ENCODE measurements around the gene LTBP1. TPM values are rescaled to one million over a fixed set of nuclear protein-coding genes. Genes with fewer than 3 reads are reported as not detected.

Gene LTBP1
- total RNA-seq, 6 experiments from 2014 or later = 260 to 409 (median 335) TPM

DNA sequence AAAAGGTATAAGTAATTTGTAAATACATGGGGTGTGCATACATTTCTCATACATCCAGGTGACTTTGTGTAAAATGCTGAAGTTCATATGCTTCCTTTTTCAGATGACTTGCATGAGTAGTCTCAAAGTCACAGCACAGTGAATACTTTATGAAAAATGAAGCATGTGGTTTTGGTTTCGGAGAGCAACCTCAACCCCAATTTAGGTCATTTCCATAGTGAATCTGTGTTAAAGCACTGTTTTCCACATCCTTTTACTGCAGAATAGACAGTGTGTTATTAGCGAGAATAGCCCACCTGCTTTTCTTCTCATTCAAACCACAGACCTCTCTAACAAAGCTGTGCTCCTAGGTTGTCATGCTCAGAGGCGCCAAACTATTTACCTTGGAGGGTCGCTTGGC, 325.2 kb downstream of the LTBP1 start:
- TF ChIP-seq, protein P1, sequence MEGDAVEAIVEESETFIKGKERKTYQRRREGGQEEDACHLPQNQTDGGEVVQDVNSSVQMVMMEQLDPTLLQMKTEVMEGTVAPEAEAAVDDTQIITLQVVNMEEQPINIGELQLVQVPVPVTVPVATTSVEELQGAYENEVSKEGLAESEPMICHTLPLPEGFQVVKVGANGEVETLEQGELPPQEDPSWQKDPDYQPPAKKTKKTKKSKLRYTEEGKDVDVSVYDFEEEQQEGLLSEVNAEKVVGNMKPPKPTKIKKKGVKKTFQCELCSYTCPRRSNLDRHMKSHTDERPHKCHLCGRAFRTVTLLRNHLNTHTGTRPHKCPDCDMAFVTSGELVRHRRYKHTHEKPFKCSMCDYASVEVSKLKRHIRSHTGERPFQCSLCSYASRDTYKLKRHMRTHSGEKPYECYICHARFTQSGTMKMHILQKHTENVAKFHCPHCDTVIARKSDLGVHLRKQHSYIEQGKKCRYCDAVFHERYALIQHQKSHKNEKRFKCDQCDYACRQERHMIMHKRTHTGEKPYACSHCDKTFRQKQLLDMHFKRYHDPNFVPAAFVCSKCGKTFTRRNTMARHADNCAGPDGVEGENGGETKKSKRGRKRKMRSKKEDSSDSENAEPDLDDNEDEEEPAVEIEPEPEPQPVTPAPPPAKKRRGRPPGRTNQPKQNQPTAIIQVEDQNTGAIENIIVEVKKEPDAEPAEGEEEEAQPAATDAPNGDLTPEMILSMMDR (IDR thresholded peaks at IDR 0.05) = no peak
- Mint-ChIP-seq H3K9me3 (no peaks in the 10 kb centered on the region), H3K4me1 (ENCODE audit: low read depth) (peaks cover 84% of the 10 kb centered on the region), H3K27ac (peak overlapping the region; percentile 54), H3K4me3 (no peak overlapping the region), H3K27me3 (ENCODE audit: insufficient read depth) (peaks cover 2% of the 10 kb centered on the region), H3K36me3 (ENCODE audit: low read depth) (peaks cover 62% of the 10 kb centered on the region)
- no peak for DNase-seq

DNA sequence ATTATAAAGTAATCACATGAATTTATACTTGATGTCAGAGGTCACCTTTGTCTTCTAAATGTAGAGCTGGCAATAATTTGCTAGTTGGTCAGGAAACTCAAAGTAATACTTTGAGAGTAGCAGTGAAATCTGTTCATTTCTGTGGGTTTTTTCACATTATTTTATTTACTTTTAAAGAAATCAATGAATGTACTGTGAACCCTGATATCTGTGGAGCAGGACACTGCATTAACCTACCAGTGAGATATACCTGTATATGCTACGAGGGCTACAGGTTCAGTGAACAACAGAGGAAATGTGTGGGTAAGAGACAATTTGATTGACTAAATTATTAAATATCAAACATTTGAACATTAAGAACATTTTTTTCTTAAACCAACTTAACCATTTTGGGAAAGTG, 326.7 kb downstream of the LTBP1 start:
- Mint-ChIP-seq H3K27me3 (ENCODE audit: insufficient read depth) (peaks cover 2% of the 10 kb centered on the region), H3K36me3 (ENCODE audit: low read depth) (peaks cover 61% of the 10 kb centered on the region), H3K27ac (no peak overlapping the region), H3K4me1 (ENCODE audit: low read depth) (peaks cover 73% of the 10 kb centered on the region), H3K9me3 (no peaks in the 10 kb centered on the region), H3K4me3 (no peak overlapping the region)
- TF ChIP-seq, protein P1 (IDR thresholded peaks at IDR 0.05) = no peak
- DNase-seq = no peak

DNA sequence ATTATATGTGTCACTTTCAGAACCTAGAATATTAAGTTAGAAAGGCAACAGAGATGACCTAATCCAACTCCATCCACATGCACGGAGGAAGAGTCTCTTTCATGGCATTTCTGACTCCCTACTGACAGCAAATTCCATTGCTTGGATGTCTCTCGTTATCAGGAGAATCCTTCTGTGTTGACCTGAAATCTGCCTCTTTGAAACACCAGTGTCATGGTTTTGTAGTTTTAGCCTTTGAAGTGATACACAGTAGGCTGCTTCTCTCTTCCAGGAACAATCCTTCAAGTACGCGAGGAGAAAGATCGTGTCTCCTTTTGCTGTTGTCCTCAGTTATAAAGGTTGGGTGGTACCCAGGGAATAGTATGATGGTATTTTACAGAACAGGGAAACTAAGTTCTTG, 327.8 kb downstream of the LTBP1 start:
- no peak for DNase-seq
- peaks cover 59% of the 10 kb centered on the region for H3K36me3 Mint-ChIP-seq (ENCODE audit: low read depth)
- TF ChIP-seq, protein P1 (IDR thresholded peaks at IDR 0.05) = no peak
- peaks cover 2% of the 10 kb centered on the region for H3K27me3 Mint-ChIP-seq (ENCODE audit: insufficient read depth)
- no peaks in the 10 kb centered on the region for H3K9me3 Mint-ChIP-seq
- H3K4me1 Mint-ChIP-seq (ENCODE audit: low read depth) = peaks cover 63% of the 10 kb centered on the region
- H3K27ac Mint-ChIP-seq = peak overlapping the region; percentile 72; the same call in 1 of the 2 replicates
- H3K4me3 Mint-ChIP-seq = no peak overlapping the region

DNA sequence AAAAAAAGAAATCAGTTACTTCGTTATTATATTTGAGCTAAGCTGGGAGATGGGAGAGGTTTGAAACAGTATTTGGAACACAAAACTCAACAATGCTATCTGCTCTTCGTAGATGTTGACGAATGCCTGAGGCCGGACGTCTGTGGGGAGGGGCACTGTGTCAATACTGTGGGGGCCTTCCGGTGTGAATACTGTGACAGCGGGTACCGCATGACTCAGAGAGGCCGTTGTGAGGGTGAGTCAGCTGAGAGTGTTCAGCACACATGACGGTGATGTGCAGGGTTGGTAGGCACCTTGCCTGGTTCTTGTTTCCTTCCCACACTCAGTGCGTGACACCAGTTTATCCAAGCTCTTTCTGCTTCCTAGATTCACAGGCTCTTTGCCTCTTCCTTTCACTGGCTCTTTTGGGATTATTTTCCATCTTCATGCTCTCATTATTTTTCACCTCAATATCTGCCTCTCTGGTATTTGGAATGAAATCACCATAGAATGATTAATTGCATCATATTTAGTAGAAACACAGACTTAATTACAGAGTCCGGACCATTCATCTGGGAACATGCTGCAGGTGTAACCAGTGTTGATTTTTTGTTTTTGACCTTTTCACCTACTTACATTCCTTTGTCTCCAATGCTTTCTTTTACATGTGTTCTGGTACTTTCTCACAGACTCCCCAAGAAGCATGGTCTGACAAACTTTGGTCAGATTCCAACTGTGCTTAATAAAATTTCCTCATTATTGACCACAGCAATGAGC, 329.1 kb downstream of the LTBP1 start:
- TF ChIP-seq, protein P1 (IDR thresholded peaks at IDR 0.05) = no peak
- peak overlapping the region; percentile 13; the same call in 1 of the 2 replicates for H3K4me3 Mint-ChIP-seq
- peaks cover 51% of the 10 kb centered on the region for H3K4me1 Mint-ChIP-seq (ENCODE audit: low read depth)
- H3K27me3 Mint-ChIP-seq (ENCODE audit: insufficient read depth) = peaks cover 2% of the 10 kb centered on the region
- H3K9me3 Mint-ChIP-seq = no peaks in the 10 kb centered on the region
- peak overlapping the region; percentile 72 for H3K27ac Mint-ChIP-seq
- DNase-seq = peak; percentile 58
- H3K36me3 Mint-ChIP-seq (ENCODE audit: low read depth) = peaks cover 66% of the 10 kb centered on the region

DNA sequence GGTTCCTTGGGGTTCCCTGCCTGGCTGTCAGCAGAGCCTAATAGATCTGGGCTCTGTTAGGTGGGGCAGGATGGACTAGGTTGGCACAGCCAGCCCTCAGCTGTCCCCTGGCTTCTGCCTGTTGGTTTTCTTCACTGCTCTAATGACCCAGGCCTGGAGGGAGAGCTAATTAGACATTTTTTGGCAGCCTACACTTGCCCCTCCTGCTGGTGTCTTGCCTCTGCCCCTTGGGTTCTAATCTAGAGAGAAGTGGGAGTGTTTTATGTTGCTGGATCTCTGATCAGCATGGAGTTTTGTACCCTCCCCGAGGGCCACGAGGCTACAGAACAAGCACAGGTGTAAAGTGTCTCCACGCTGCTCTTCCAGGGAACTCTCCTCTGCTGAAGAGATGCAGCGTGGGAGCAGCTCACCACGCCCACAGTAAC, 330.3 kb downstream of the LTBP1 start:
- Mint-ChIP-seq H3K27me3 (ENCODE audit: insufficient read depth) (peaks cover 2% of the 10 kb centered on the region), H3K36me3 (ENCODE audit: low read depth) (peaks cover 73% of the 10 kb centered on the region), H3K4me3 (no peak overlapping the region), H3K4me1 (ENCODE audit: low read depth) (peaks cover 39% of the 10 kb centered on the region), H3K9me3 (no peaks in the 10 kb centered on the region), H3K27ac (peak overlapping the region; percentile 72; the same call in 1 of the 2 replicates)
- no peak for DNase-seq
- TF ChIP-seq, protein P1 (IDR thresholded peaks at IDR 0.05) = no peak

Measured in HFFc6 (cell line).